Placental epithelial cell (primary cell): ENCODE data around the gene TGFBR3L. TPM values are rescaled to one million over a fixed set of nuclear protein-coding genes. Genes with fewer than 3 reads are reported as not detected.

Source experiments
- total RNA-seq: library from RNA; depleted of rRNA; stranded (reverse); fragments of >200 nt; gene quantifications from 2 replicates; pipeline ENCODE4 v1.2.3, GENCODE V29; 2012

TGFBR3L gene
- 0.98 and 1.2 TPM in 2 replicates for total RNA-seq

DNA sequence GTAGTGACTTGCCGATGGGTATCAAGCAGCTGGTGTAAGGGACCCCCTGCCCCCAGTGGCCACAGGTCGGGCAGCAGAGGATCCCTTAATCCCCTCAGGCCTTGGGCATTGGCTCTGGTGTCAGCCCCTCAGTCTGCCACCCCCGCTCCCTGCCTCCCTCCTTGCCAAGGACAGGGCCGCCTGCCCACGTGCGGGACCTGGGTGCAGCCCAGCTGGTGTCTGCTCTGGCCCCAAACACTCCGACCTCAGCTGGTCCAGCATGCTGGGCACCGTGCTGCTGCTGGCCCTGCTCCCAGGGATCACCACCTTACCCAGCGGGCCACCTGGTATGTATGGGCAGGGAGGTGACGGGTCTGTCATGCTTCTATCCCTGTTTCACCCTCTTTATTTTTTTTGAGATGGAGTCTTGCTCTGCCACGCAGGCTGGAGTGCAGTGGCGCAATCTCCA lies at the start of gene TGFBR3L:
TGFBR3L (plus strand) TSS at position 233 of the 448 bp plus-strand sequence.

DNA sequence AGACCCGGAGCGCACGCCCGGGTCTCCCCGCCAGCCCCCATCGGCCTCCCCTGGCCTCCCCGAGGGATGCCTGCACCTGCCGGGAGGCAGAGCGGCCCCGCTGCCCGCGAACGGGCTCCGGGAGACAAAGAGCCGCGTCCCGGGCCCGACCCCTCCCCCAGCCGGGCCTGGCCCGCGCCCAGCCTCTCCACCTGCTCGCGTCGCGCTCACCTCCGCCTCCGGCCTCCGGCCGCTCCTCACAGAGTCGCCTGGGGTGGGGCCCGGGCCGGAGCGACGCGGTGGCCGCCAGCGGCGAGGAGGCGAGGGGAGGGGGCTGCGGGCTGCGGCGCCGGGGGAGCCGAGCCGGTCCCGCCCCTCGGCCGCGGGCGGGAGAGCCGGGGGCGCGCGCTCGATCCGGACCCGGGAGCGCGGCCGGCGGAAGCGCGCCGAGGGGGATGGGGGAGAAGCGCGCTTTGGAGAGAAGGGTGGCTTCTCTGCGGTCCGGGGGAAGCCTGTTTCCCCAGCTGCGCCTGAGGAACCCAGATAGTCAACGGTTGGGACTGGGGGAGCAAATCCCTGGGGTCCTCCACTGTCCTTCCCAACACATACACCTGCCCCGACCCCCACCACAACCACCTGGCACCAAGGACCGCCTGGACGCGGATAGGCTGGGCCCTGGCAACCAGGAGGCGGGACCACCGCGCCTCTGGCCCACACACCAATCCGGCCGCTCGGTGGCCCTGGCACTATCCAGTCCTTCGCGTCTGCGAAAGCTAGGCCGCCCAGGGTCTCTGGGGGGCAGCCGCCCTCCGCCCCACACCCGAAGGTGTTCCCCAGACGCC lies 40.3 kb upstream of the TGFBR3L start, which contains the start of gene PRR36:
PRR36 (minus strand) TSS at position 315 of the 821 bp plus-strand sequence. CDS start 701 bp downstream, outside the sequence.

DNA sequence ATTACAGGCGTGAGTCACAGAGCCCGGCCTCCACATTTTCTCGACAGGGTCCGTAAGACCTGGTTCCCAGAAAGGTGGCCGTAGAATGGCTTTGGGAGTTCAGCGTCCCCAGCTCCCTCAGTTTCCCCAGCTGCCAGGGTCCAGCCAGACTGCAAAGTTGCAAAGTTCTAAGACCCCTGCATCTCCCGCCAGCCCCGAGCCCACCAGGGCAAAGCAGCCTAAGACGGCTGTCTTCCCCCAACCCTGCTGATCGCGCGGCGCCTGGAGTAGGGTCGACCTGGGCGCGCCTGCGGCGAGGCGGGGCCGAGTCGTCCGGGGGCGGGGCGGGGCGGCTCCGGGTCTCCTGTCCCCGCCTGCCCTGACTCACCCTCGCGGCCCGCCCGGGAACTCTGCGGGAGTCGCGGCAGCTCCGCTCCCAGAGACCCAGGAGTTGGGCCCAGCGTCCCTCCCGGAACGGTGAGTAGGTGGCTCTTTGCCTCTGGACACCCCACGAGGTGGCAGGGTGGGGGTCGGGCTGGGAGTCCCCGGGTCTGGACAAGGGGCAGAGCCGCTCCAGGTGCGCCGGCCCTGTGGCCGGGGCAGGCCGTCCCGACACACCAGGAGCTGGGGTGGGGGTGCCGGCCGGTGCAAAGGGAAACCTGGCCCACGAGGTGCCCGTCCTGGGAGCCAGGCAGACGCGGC lies 26.3 kb upstream of the TGFBR3L start, which contains the start of gene LRRC8E:
LRRC8E (plus strand) TSS at position 366 of the 681 bp plus-strand sequence. CDS start 7,094 bp downstream, outside the sequence.

DNA sequence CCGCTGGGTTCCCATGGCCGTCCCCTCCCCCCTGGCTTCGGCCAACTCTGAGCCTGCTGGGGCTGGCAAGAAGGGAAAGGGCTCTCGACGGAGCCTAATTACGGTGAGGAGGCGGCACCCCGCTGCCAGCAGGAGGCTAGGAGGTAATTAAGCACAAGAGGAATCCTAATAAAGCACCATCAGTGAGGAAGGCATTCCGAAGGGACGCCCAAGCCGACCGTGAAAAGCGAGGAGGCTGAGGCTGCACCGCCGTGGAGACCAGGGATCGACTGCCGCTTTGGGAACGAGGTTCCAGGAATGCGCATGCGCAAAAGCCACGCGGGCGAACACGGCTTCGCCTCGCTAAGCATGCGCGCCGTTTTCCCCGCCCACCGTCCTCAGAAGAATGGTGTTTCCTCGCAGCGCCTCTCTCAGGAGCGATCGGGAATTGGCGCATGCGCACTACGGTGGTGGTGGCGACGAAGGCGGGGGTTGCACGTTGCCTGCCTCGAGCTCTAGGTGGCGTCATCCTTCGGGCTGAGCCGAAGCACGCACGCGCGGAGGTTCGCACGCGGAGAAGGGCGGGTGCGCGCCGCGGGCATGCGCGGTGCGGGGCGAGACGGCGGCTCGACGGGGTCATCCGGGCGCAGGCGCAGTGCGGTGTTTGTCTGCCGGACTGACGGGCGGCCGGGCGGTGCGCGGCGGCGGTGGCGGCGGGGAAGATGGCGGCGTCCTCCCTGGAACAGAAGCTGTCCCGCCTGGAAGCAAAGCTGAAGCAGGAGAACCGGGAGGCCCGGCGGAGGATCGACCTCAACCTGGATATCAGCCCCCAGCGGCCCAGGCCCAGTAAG lies 11.2 kb upstream of the TGFBR3L start, which contains the start of gene MAP2K7:
MAP2K7 (plus strand) TSS at position 634 of the 830 bp plus-strand sequence; CDS start at position 702, 68 bp downstream.

DNA sequence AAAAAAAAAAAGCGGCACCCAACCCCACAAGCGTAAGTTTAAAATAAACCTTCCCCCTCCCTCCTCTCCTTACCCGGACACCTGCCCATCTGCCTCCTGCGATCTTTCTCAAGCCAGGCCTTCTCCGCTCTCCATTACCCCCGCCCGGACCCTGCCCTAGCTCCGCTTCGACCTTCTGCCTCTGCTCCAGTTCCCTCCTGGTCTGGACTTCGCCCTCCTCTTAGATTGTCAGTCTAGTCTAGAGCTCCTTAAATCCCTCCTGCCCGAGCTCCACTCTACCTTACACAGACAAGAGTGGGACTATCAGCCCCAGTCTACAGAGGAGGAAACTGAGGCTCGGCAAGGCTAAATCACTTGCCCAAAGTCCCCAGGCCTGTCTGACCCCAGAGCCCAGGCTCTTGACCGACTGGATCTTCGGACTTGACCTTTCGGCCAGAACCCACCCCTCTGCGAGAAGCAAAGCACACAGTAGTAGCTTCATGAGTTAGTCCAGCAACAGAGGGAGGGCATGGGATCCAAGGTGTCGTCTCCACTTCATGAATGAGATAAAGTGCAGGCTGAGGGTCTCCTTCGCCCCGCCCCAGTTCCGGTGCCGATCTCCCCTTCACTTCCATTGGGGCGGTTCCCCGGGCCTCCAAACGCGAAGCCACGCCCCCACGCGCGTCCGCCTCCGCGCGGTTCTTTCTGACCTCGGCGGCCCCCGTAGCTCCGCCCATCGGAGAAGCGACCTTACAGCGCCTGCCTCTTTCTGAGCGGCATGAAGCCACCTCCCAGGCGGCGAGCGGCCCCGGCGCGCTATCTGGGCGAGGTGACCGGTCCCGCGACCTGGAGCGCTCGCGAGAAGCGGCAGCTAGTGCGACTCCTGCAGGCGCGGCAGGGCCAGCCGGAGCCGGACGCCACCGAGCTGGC lies 5.2 kb downstream of the TGFBR3L start, which contains the start of gene SNAPC2:
SNAPC2 (plus strand) TSS at position 729 of the 909 bp plus-strand sequence; CDS start at position 758, 29 bp downstream.

GRCh38 chr19:7926021-7926726 lies 11.5 kb downstream of the TGFBR3L start, which contains the start of gene CTXN1:
CTXN1 (minus strand) TSS chr19:7926135; CDS start chr19:7925538, 597 bp downstream.

DNA sequence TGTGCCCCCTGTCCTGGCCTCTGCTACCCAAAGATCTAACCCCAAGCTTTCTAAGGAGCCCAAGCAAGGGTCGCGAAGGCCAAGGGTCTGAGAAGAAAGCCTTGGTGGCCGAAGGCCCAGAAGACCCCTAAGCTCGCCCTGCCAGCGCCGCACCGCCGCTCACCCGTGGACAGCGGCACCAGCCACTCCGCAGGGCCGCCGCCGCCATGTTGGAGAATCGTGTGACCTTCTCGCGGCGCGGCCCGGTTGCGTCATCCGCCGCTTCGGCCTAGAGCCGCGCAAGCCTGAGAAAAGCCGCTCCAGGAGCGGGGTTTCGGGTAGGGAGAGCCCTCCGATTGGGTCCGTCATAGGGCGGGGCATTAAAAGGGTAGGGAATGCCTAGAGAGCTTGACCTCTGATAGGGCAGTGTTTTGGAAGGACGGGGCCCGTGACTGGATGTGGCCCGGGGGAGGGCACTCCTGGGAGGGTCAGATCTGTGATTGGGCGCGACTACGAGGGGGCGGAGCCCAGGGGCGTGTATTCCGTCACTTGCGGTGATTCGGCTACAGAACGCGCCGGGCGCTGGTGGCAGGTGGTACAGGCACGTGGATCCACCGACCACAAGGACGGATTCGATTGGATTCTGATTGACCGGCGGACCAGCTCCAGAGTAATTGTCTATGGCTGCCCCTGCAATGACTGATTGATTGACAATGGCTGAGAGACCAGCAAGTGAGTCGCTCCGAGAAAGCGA lies 29.0 kb downstream of the TGFBR3L start, which contains the start of gene TIMM44:
TIMM44 (minus strand) TSS at position 223 of the 733 bp plus-strand sequence; CDS start at position 208, 15 bp downstream.

Other genes with a start within 250 kb of the TGFBR3L start
- not detected in 2 replicates for gene RETN, start 245.8 kb upstream of the TGFBR3L start, total RNA-seq
- gene MCEMP1, start 237.7 kb upstream of the TGFBR3L start, total RNA-seq, result not detected in 2 replicates
- 22.8 and 71.0 TPM in 2 replicates for gene TRAPPC5, start 234.0 kb upstream of the TGFBR3L start, total RNA-seq
- not detected in 2 replicates for gene FCER2, start 212.7 kb upstream of the TGFBR3L start, total RNA-seq
- gene CLEC4G, start 182.7 kb upstream of the TGFBR3L start, total RNA-seq, result not detected in 2 replicates
- not detected in 2 replicates for gene CD209, start 167.3 kb upstream of the TGFBR3L start, total RNA-seq
- gene CLEC4M, start 151.6 kb upstream of the TGFBR3L start, total RNA-seq, result not detected in 2 replicates
- 17.7 and 24.3 TPM in 2 replicates for gene EVI5L, start 84.6 kb upstream of the TGFBR3L start, total RNA-seq
- gene PRR36, start 40.4 kb upstream of the TGFBR3L start, total RNA-seq, result under 0.01 TPM in 1 of 2 replicates, not detected in the other
- 10.6 and 11.8 TPM in 2 replicates for gene LRRC8E, start 26.3 kb upstream of the TGFBR3L start, total RNA-seq
- 14.2 and 18.5 TPM in 2 replicates for gene MAP2K7, start 11.0 kb upstream of the TGFBR3L start, total RNA-seq
- gene SNAPC2, start 5.5 kb downstream of the TGFBR3L start, total RNA-seq, result 14.6 and 17.7 TPM in 2 replicates
- gene CTXN1, start 11.3 kb downstream of the TGFBR3L start, total RNA-seq, result 0.39 and 0.43 TPM in 2 replicates
- 31.4 and 32.9 TPM in 2 replicates for gene TIMM44, start 28.8 kb downstream of the TGFBR3L start, total RNA-seq
- 12.2 and 45.8 TPM in 2 replicates for gene ELAVL1, start 90.8 kb downstream of the TGFBR3L start, total RNA-seq
- gene CCL25, start 137.9 kb downstream of the TGFBR3L start, total RNA-seq, result not detected in 2 replicates
- gene FBN3, start 234.8 kb downstream of the TGFBR3L start, total RNA-seq, result not detected in 2 replicates